T-helper 17 cell (primary cell): ENCODE data around the gene BBS12. TPM values are rescaled to one million over a fixed set of nuclear protein-coding genes. Genes with fewer than 3 reads are reported as not detected.
A peak's percentile ranks its signal among the peaks of the same experiment; 100 is the strongest.

Experiments
- ATAC-seq: fragments of 150-1000 bp; cut with Tn5 transposase; 2 replicates; pipeline ENCODE4 v1.10.0; 2021; ENCODE audit warnings: mild to moderate bottlenecking, moderate library complexity
- DNase-seq, 3 donors: peaks; one replicate each; pipeline versions ENCODE4 v3.0.0 to v3.0.0-alpha.2; 2020 to 2021
- H3K9me3 ChIP-seq: one replicate; pipeline ENCODE4 v1.7.0; 2013; ENCODE audit warnings: low read length, mild to moderate bottlenecking; ENCODE audit not compliant: control insufficient read depth, poor library complexity, severe bottlenecking
- H3K27ac Mint-ChIP-seq: one replicate; pipeline ENCODE4 v1.8.0; 2022; ENCODE audit warnings: mild to moderate bottlenecking, moderate library complexity, mixed read lengths
- H3K27me3 Mint-ChIP-seq: one replicate; pipeline ENCODE4 v1.8.0; 2022; ENCODE audit warnings: mixed read lengths
- H3K36me3 Mint-ChIP-seq: one replicate; pipeline ENCODE4 v1.8.0; 2022; ENCODE audit warnings: low read depth, mixed read lengths
- H3K4me1 Mint-ChIP-seq: one replicate; pipeline ENCODE4 v1.8.0; 2022; ENCODE audit warnings: mild to moderate bottlenecking, mixed read lengths
- H3K4me3 Mint-ChIP-seq: one replicate; pipeline ENCODE4 v1.8.0; 2022; ENCODE audit warnings: mild to moderate bottlenecking, moderate library complexity, mixed read lengths
- total RNA-seq, 4 donors: library from RNA in 2 of 4; stranded (reverse) in 2 of 4; gene quantifications; one replicate each; pipeline ENCODE4 v1.2.3 and lab custom pipeline; 2022 to 2026

Gene BBS12
- total RNA-seq, 2 donors from 2014 or later, result 1.4 to 1.6 TPM

- Mint-ChIP-seq H3K36me3 (peaks cover 3% of the 10 kb centered on the region), H3K27ac (peak overlapping the region; percentile 98), H3K4me3 (no peak overlapping the region), H3K27me3 (no peaks in the 10 kb centered on the region), H3K4me1 (peaks cover 13% of the 10 kb centered on the region)
- H3K9me3 ChIP-seq, result no peaks in the 10 kb centered on the region
- DNase-seq, result no peak
- no peak for ATAC-seq
These were observed 828 bp upstream of the BBS12 start for GRCh38 chr4:122731676-122732075.

DNA sequence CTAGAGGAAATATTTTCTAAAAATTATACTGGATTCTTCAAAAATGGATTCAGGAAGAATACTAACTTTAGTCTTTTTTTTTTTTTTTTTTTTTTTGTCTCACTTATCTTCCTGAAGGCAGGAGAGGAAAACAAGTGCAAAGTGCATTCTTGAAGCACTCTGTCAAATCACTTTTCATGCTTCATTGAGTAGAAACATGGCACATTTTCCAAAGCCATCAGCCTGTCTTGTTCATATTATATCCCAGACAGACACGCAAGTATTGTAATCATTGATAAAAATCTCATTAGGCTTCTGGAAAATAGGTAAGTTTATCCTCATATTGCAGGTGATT lies 1.2 kb downstream of the BBS12 start:
- Mint-ChIP-seq H3K36me3 (peaks cover 5% of the 10 kb centered on the region), H3K27me3 (no peaks in the 10 kb centered on the region), H3K4me3 (peak overlapping the region; percentile 94), H3K27ac (peak overlapping the region; percentile 98), H3K4me1 (peaks cover 13% of the 10 kb centered on the region)
- peaks cover 4% of the 10 kb centered on the region for H3K9me3 ChIP-seq
- DNase-seq (no peak), ATAC-seq (no peak)

DNA sequence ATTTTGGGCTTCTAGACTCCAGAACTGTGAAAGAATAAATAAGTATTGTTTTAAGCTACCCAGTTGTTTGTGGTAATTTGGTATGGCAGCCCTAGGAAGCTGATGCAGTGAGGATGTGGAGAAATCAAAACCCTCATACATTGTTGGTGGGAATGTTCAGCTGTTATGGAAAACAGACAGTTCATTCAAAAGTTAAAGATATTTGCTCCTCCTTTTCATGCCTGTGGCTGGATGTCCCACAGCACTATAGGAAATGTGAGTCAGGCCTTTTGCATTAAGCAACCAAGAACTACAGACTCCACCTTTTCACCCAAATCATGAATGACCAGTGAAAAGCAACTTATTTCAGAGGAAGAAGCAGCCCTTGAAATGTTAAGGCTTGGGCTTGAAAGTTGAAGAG lies 6.7 kb downstream of the BBS12 start:
- Mint-ChIP-seq H3K4me1 (peaks cover 7% of the 10 kb centered on the region), H3K4me3 (no peak overlapping the region), H3K36me3 (peaks cover 8% of the 10 kb centered on the region), H3K27me3 (no peaks in the 10 kb centered on the region), H3K27ac (no peak overlapping the region)
- peaks cover 8% of the 10 kb centered on the region for H3K9me3 ChIP-seq
- ATAC-seq (no peak), DNase-seq (no peak)

DNA sequence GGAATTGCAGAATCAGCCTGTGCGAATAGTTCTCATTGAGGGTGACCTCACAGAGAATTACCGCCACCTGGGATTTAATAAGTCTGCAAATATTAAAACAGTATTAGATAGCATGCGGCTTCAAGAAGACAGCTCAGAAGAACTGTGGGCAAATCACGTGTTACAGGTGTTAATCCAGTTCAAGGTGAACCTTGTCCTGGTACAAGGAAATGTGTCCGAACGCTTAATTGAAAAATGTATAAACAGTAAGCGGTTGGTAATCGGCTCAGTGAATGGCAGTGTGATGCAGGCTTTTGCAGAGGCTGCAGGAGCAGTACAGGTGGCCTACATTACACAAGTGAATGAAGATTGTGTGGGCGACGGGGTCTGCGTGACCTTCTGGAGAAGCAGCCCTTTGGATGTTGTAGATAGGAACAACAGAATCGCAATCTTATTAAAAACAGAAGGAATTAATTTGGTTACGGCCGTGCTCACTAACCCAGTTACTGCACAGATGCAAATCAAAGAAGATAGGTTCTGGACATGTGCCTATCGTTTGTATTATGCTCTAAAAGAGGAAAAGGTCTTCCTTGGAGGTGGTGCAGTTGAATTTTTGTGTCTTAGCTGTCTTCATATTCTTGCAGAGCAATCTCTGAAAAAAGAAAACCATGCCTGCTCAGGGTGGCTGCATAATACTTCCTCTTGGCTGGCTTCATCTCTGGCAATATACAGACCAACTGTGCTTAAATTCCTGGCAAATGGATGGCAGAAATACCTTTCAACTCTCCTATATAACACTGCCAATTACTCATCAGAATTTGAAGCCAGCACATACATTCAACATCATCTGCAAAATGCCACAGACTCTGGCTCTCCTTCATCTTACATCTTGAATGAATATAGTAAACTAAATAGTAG lies 10.7 kb downstream of the BBS12 start:
- DNase-seq (no peak), ATAC-seq (no peak)
- H3K4me1 Mint-ChIP-seq, result no peaks in the 10 kb centered on the region
- H3K4me3 Mint-ChIP-seq, result no peak overlapping the region
- no peak overlapping the region for H3K27ac Mint-ChIP-seq
- H3K27me3 Mint-ChIP-seq, result peaks cover 5% of the 10 kb centered on the region
- H3K36me3 Mint-ChIP-seq, result peaks cover 3% of the 10 kb centered on the region
- H3K9me3 ChIP-seq, result peaks cover 3% of the 10 kb centered on the region

DNA sequence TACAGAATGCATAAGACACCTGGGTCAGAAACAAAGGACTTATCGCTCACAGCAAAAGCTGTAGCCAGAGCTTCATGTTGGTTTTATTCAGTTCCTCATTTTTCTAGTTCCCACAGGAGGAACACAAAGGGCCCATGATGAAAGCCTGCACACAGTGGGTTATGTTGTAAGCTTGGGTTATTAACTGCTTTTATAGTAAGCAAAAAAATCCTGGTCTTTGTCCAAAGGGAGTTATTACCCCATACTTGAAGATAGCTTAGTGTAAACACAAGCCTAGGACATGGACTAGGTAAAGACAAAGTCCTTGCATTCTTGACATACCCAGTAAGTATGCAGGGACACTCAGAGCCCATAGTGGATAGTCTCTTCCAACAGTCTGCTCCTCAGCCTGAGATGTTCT lies 11.7 kb downstream of the BBS12 start:
- Mint-ChIP-seq H3K4me1 (no peaks in the 10 kb centered on the region), H3K4me3 (no peak overlapping the region), H3K27me3 (peaks cover 5% of the 10 kb centered on the region), H3K36me3 (peaks cover 3% of the 10 kb centered on the region), H3K27ac (no peak overlapping the region)
- H3K9me3 ChIP-seq, result peaks cover 3% of the 10 kb centered on the region
- DNase-seq, result no peak
- ATAC-seq, result no peak

- H3K36me3 Mint-ChIP-seq, result peaks cover 3% of the 10 kb centered on the region
- no peaks in the 10 kb centered on the region for H3K9me3 ChIP-seq
- no peak overlapping the region for H3K27ac Mint-ChIP-seq
- H3K4me1 Mint-ChIP-seq, result no peaks in the 10 kb centered on the region
- ATAC-seq, result no peak
- H3K27me3 Mint-ChIP-seq, result peaks cover 23% of the 10 kb centered on the region
- no peak overlapping the region for H3K4me3 Mint-ChIP-seq
- no peak for DNase-seq
These were observed 14.0 kb downstream of the BBS12 start for GRCh38 chr4:122746485-122746965.

- Mint-ChIP-seq H3K4me3 (no peak overlapping the region), H3K27ac (no peak overlapping the region)
- no peaks in the 10 kb centered on the region for H3K9me3 ChIP-seq
These were observed 14.6 kb downstream of the BBS12 start for GRCh38 chr4:122747068-122747467.

GRCh38 chr4:122747883-122748282 lies 15.4 kb downstream of the BBS12 start:
- H3K27ac Mint-ChIP-seq, result no peak overlapping the region

More at GRCh38 chr4:122747068-122747467, 14.6 kb downstream of the BBS12 start:
- no peak for ATAC-seq
- Mint-ChIP-seq H3K36me3 (peaks cover 3% of the 10 kb centered on the region), H3K4me1 (no peaks in the 10 kb centered on the region), H3K27me3 (peaks cover 28% of the 10 kb centered on the region)
- no peak for DNase-seq

GRCh38 chr4:122749704-122750454 lies 17.4 kb downstream of the BBS12 start:
- ATAC-seq, result no peak
- peaks cover 49% of the 10 kb centered on the region for H3K27me3 Mint-ChIP-seq
- H3K27ac Mint-ChIP-seq, result no peak overlapping the region
- H3K4me3 Mint-ChIP-seq, result no peak overlapping the region
- H3K36me3 Mint-ChIP-seq, result no peaks in the 10 kb centered on the region
- H3K9me3 ChIP-seq, result no peaks in the 10 kb centered on the region
- DNase-seq, result no peak
- no peaks in the 10 kb centered on the region for H3K4me1 Mint-ChIP-seq

More at GRCh38 chr4:122747883-122748282, 15.4 kb downstream of the BBS12 start:
- H3K36me3 Mint-ChIP-seq, result no peaks in the 10 kb centered on the region
- H3K27me3 Mint-ChIP-seq, result peaks cover 31% of the 10 kb centered on the region
- no peaks in the 10 kb centered on the region for H3K9me3 ChIP-seq
- ATAC-seq (no peak), DNase-seq (no peak)
- no peak overlapping the region for H3K4me3 Mint-ChIP-seq
- no peaks in the 10 kb centered on the region for H3K4me1 Mint-ChIP-seq

GRCh38 chr4:122755675-122756074 lies 23.2 kb downstream of the BBS12 start:
- Mint-ChIP-seq H3K36me3 (no peaks in the 10 kb centered on the region), H3K27me3 (peaks cover 45% of the 10 kb centered on the region), H3K4me3 (no peak overlapping the region), H3K4me1 (peaks cover 2% of the 10 kb centered on the region), H3K27ac (no peak overlapping the region)
- no peaks in the 10 kb centered on the region for H3K9me3 ChIP-seq
- no peak for ATAC-seq
- no peak for DNase-seq

GRCh38 chr4:122758033-122758432 lies 25.5 kb downstream of the BBS12 start:
- no peaks in the 10 kb centered on the region for H3K9me3 ChIP-seq
- Mint-ChIP-seq H3K4me1 (peaks cover 7% of the 10 kb centered on the region), H3K4me3 (no peak overlapping the region), H3K36me3 (no peaks in the 10 kb centered on the region), H3K27me3 (peaks cover 28% of the 10 kb centered on the region), H3K27ac (no peak overlapping the region)
- DNase-seq (no peak), ATAC-seq (no peak)

DNA sequence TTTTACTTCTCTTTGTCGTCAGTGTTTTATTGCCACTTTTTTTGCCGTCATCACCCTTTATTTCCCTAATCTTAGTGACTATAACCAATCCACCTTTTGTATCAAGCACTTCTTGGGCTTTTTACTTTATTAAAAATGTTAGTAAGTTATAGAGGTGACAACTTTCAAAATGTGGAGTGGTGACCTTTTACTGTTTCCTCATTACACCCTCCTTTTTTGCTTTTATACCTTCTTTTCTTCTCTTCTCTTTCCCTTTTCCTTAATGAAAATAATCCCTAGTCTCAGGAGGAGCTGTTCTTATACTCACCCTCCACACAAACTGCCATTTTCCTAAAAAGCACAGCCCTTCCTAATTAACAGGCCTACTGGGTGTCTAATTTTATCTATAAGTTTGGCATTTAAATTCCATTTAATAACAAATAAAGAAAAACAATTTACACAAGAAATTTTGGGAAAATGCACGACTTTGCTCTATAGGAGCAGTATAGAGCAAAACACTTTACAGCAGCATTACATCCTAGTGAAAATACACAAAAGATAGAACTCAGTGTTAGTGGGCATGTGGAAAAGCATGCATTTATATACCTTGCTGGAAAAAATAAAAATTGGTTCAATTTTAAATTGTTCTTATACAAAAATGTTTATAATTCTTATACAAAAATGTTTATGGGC lies 27.3 kb downstream of the BBS12 start:
- H3K4me1 Mint-ChIP-seq, result peaks cover 10% of the 10 kb centered on the region
- H3K27me3 Mint-ChIP-seq, result peaks cover 14% of the 10 kb centered on the region
- DNase-seq (no peak), ATAC-seq (no peak)
- H3K4me3 Mint-ChIP-seq, result no peak overlapping the region
- H3K36me3 Mint-ChIP-seq, result no peaks in the 10 kb centered on the region
- H3K9me3 ChIP-seq, result no peaks in the 10 kb centered on the region
- no peak overlapping the region for H3K27ac Mint-ChIP-seq

DNA sequence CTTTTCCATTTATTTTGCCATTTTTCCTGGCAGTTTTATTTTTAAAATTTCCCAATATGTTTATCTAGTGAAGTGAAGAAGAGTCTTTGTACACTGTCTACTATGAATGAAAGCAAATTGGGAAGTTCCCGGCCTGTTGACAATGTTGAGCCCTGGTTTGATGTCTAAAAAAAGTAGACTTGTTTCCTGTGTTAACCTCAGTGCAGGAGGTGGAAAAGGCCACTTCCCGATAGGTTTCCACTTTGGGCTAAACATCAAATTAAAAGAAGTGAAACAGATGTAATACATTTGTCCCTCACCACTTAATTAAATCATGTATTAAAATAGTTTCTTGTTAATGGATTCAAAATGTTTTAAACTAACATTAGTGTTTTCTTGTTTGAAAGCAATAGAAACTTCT lies 30.0 kb downstream of the BBS12 start:
- H3K27me3 Mint-ChIP-seq, result peaks cover 4% of the 10 kb centered on the region
- H3K36me3 Mint-ChIP-seq, result no peaks in the 10 kb centered on the region
- no peak overlapping the region for H3K27ac Mint-ChIP-seq
- H3K4me3 Mint-ChIP-seq, result no peak overlapping the region
- ATAC-seq (peak; percentile 85), DNase-seq (no peak)
- no peaks in the 10 kb centered on the region for H3K9me3 ChIP-seq
- peaks cover 12% of the 10 kb centered on the region for H3K4me1 Mint-ChIP-seq
